ENCODE results near the gene SHROOM2.
"Not testable (repeated sequence)": the region's sequence is repeated elsewhere in the genome, so short reads cannot be mapped to it uniquely, and the experiment has no call there.

SHROOM2 gene

GRCh38 chrX:9857575-9858474, 71.6 kb downstream of the SHROOM2 start:
- no peak overlapping the region for H3K27ac ChIP-seq
- TF ChIP-seq CTCF (conservative IDR thresholded peaks at IDR 0.05) = no peak

DNA sequence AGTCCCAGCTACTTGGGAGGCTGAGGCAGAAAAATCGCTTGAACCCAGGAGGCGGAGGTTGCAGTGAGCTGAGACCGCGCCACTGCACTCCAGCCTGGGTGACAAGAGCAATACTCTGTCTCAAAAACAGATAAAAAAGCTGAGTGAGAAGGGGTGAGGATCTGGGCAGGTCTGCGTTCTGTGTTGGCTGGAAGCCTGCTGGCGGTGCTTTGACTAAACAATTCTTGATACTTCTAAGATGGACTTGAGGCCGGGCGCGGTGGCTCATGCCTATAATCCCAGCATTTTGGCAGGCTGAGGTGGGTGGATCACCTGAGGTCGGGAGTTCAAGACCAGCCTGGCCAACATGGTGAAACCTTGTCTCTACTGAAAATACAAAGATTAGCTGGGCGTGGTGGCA, 72.5 kb downstream of the SHROOM2 start:
- H3K27ac ChIP-seq = not testable (repeated sequence)

- TF ChIP-seq CTCF (conservative IDR thresholded peaks at IDR 0.05) = no peak
- no peak overlapping the region for H3K27ac ChIP-seq
These were observed 73.7 kb downstream of the SHROOM2 start for GRCh38 chrX:9859711-9860555.

GRCh38 chrX:9860826-9861225, 74.6 kb downstream of the SHROOM2 start:
- H3K27ac ChIP-seq = no peak overlapping the region
- no peak for TF ChIP-seq CTCF (conservative IDR thresholded peaks at IDR 0.05)

DNA sequence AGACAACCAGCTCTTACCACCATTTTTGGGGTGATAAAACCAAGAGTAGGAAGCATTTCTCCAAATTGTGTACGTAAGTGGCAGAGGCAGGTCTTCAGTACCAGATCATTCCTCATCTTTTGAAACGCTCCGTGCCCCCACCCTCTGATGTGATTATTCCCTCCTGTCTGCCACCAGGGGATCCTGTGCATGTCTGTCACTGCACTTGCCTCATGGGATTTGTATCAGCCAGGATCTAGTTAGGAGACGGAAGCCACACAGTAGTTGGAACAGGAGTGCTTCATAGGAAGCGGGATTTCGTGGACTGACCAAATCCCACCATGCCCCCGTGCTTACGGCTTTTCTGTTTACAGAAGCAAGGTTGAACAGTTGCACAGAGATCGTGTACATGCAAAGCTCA, 75.5 kb downstream of the SHROOM2 start:
- TF ChIP-seq CTCF (conservative IDR thresholded peaks at IDR 0.05) = no peak

GRCh38 chrX:9862525-9862924, 76.3 kb downstream of the SHROOM2 start:
- TF ChIP-seq CTCF (conservative IDR thresholded peaks at IDR 0.05) = peak; percentile 37
- H3K27ac ChIP-seq = no peak overlapping the region

More for the DNA sequence above, 75.5 kb downstream of the SHROOM2 start:
- no peak overlapping the region for H3K27ac ChIP-seq

DNA sequence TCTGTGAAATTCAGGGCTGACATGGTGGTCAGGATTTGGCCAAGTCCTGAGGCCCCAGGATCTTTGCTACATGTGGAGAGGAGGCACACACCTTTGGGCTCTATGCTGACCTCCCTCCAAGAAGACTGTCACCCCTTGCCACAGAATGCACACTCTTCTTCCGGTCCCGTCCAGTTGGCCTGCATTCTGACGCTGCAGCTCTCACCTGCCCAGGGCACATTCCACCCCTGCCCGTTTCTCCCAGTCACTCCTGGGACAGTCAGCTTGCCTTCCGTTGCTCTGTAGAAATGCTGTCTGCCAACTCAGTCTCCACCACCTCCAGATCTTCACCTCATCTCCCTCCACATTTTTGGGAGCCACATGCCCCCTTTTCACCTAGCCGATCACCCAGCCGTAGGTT, 76.7 kb downstream of the SHROOM2 start:
- TF ChIP-seq CTCF (conservative IDR thresholded peaks at IDR 0.05) = no peak

More for the DNA sequence above, 76.7 kb downstream of the SHROOM2 start:
- no peak overlapping the region for H3K27ac ChIP-seq
